ENCODE data around the gene GASK1A.

The GASK1A gene

GRCh38 chr3:42936157-42936981 is 42.7 kb upstream of the GASK1A start:
- H3K27ac ChIP-seq: no peak overlapping the region

GRCh38 chr3:42937334-42937733 is 41.8 kb upstream of the GASK1A start:
- H3K27me3 ChIP-seq (ENCODE audit: control insufficient read depth, insufficient read depth, low read length): no peaks in the 10 kb centered on the region
- H3K9me3 ChIP-seq (ENCODE audit: control insufficient read depth, low read length): no peaks in the 10 kb centered on the region
- H2AFZ ChIP-seq: no peak overlapping the region
- H3K36me3 ChIP-seq (ENCODE audit: control insufficient read depth, insufficient read depth, low read length): no peaks in the 10 kb centered on the region
- H3K9ac ChIP-seq: no peak overlapping the region
- H3K4me1 ChIP-seq: no peaks in the 10 kb centered on the region
- TF ChIP-seq CTCF (IDR thresholded peaks at IDR 0.05): no peak
- no peak overlapping the region for H3K4me3 ChIP-seq (ENCODE audit: low read depth, low read length)
- no peak overlapping the region for H3K4me2 ChIP-seq (ENCODE audit: low read length)
- H3K79me2 ChIP-seq: no peaks in the 10 kb centered on the region
- H3K27ac ChIP-seq: no peak overlapping the region

More at GRCh38 chr3:42936157-42936981, 42.7 kb upstream of the GASK1A start:
- no peak overlapping the region for H2AFZ ChIP-seq
- no peaks in the 10 kb centered on the region for H3K4me1 ChIP-seq
- no peak for TF ChIP-seq CTCF (IDR thresholded peaks at IDR 0.05)
- no peaks in the 10 kb centered on the region for H3K79me2 ChIP-seq
- H3K9me3 ChIP-seq (ENCODE audit: control insufficient read depth, low read length): no peaks in the 10 kb centered on the region
- no peak overlapping the region for H3K4me3 ChIP-seq (ENCODE audit: low read depth, low read length)
- no peak overlapping the region for H3K9ac ChIP-seq
- no peaks in the 10 kb centered on the region for H3K27me3 ChIP-seq (ENCODE audit: control insufficient read depth, insufficient read depth, low read length)
- no peaks in the 10 kb centered on the region for H3K36me3 ChIP-seq (ENCODE audit: control insufficient read depth, insufficient read depth, low read length)
- H3K4me2 ChIP-seq (ENCODE audit: low read length): no peak overlapping the region

- TF ChIP-seq CTCF (IDR thresholded peaks at IDR 0.05): no peak
- no peak overlapping the region for H2AFZ ChIP-seq
- no peaks in the 10 kb centered on the region for H3K4me1 ChIP-seq
- no peaks in the 10 kb centered on the region for H3K9me3 ChIP-seq (ENCODE audit: control insufficient read depth, low read length)
- no peak overlapping the region for H3K27ac ChIP-seq
- H3K27me3 ChIP-seq (ENCODE audit: control insufficient read depth, insufficient read depth, low read length): no peaks in the 10 kb centered on the region
- H3K4me2 ChIP-seq (ENCODE audit: low read length): no peak overlapping the region
- H3K36me3 ChIP-seq (ENCODE audit: control insufficient read depth, insufficient read depth, low read length): no peaks in the 10 kb centered on the region
- no peaks in the 10 kb centered on the region for H3K79me2 ChIP-seq
- no peak overlapping the region for H3K4me3 ChIP-seq (ENCODE audit: low read depth, low read length)
- no peak overlapping the region for H3K9ac ChIP-seq
These were observed 36.4 kb upstream of the GASK1A start for GRCh38 chr3:42942693-42943092.

GRCh38 chr3:42946050-42946449 is 33.1 kb upstream of the GASK1A start:
- no peak overlapping the region for H3K27ac ChIP-seq
- H3K9ac ChIP-seq: no peak overlapping the region
- no peaks in the 10 kb centered on the region for H3K9me3 ChIP-seq (ENCODE audit: control insufficient read depth, low read length)
- TF ChIP-seq CTCF (IDR thresholded peaks at IDR 0.05): no peak
- no peak overlapping the region for H2AFZ ChIP-seq
- H3K27me3 ChIP-seq (ENCODE audit: control insufficient read depth, insufficient read depth, low read length): no peaks in the 10 kb centered on the region
- H3K4me1 ChIP-seq: no peaks in the 10 kb centered on the region
- H3K36me3 ChIP-seq (ENCODE audit: control insufficient read depth, insufficient read depth, low read length): no peaks in the 10 kb centered on the region
- no peak overlapping the region for H3K4me2 ChIP-seq (ENCODE audit: low read length)
- H3K79me2 ChIP-seq: no peaks in the 10 kb centered on the region
- H3K4me3 ChIP-seq (ENCODE audit: low read depth, low read length): no peak overlapping the region

GRCh38 chr3:42957573-42957972 is 21.5 kb upstream of the GASK1A start:
- no peak for TF ChIP-seq CTCF (IDR thresholded peaks at IDR 0.05)
- H3K27me3 ChIP-seq (ENCODE audit: control insufficient read depth, insufficient read depth, low read length): no peaks in the 10 kb centered on the region

More at GRCh38 chr3:42957573-42957972, 21.5 kb upstream of the GASK1A start:
- no peak overlapping the region for H3K27ac ChIP-seq
- H3K9ac ChIP-seq: no peak overlapping the region
- H3K9me3 ChIP-seq (ENCODE audit: control insufficient read depth, low read length): no peaks in the 10 kb centered on the region
- no peak overlapping the region for H2AFZ ChIP-seq
- no peak overlapping the region for H3K4me3 ChIP-seq (ENCODE audit: low read depth, low read length)
- H3K4me1 ChIP-seq: no peaks in the 10 kb centered on the region
- H3K4me2 ChIP-seq (ENCODE audit: low read length): no peak overlapping the region
- no peaks in the 10 kb centered on the region for H3K36me3 ChIP-seq (ENCODE audit: control insufficient read depth, insufficient read depth, low read length)
- H3K79me2 ChIP-seq: no peaks in the 10 kb centered on the region

All from parathyroid adenoma (tissue), 2 donors.